HG03045 (cell line): Measurements from ENCODE around the gene VEZT.

Experiments
- ATAC-seq: cut with Tn5 transposase; IDR thresholded peaks from one replicate; pipeline ENCODE4 v1.9.1; 2021; ENCODE audit warnings: mild to moderate bottlenecking, moderate library complexity; ENCODE audit not compliant: unreplicated experiment

The VEZT gene

DNA sequence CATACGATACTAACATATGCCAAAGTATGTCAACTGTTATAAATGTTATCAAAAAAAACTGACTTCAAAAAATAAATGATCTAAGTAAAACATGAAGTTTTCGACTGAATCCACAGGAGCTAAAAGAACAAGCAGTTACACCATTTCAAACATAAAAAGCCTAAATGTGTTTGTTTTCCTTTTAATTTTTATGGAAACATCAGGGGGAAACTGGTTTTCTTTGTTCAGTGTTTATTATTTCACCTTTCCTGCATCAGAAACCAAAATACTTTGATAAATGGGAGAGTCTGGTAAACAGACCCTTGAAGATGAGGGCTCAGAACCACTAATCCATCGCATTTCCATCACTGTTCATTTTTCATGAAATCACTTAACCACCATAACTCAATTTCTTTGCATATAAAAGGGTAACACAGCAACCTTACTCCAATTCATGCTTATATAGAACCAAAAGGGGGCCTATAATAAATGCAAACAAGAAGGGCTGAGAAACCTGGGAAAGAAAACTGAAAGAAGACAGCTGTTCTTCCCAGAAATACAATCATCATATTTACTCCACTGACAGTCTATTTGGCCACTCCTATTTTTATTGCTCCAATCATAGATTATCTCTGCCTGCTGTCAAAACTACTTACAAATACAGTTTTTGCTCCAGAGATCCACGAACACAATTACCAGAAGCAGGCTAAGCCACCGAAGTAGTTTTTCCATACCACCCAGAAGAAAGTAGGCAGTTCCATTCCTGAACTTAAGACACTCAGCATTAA, 17.3 kb upstream of the VEZT start:
- no peak for ATAC-seq

- ATAC-seq, result no peak
Observed at GRCh38 chr12:95201056-95201670, 16.4 kb upstream of the VEZT start.

- no peak for ATAC-seq
Observed at GRCh38 chr12:95202691-95203486, 14.7 kb upstream of the VEZT start.

- ATAC-seq, result no peak
Observed at GRCh38 chr12:95203487-95204030, 14.0 kb upstream of the VEZT start.

GRCh38 chr12:95204141-95204866, 13.3 kb upstream of the VEZT start:
- no peak for ATAC-seq

DNA sequence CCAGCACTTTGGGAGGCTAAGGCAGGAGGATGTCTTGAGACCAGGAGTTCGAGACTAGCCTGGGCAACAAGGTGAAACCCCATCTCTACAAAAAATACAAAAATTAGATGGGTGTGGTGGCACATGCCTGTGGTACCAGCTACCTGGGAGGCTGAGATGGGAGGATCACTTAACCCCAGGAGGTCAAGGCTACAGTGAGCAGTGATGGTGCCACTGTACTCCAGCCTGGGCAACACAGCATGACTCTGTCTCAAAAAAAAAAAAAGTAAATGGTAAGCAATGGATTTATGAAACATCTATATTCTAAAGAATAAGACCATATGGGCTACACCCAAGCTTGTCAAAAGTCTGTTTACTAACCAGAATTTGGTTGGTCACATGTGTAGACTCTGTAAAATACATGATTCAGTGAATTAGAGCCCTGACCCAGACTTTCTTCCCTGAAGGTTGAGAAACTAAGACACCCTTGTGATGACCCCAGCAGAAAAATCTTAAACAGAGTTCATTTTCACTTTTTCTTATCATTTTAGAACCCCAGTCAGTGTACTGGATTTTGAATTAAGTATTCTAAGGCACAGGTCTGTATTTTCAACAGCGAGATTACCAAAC, 12.5 kb upstream of the VEZT start:
- no peak for ATAC-seq

DNA sequence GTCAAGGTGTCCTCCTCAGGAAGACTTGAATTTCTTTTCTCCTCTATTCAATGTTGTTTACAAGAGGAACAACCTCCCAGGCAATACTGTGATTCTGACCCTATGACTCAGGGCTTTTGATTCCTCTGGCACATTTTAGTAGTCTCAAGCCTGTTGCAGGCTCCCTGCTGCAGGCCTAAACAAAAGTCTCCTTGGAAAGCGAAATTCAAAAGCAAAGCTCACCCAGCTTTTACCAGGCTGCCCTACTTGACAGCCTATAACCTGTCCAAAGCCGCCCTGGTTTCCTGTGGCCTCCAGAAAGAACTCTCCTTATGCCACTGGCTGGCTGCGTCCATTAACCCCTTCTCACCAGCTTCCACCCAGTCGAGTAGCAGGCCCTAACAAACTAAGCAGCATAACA, 11.9 kb upstream of the VEZT start:
- no peak for ATAC-seq

- ATAC-seq, result no peak
Observed at GRCh38 chr12:95206916-95207315, 10.7 kb upstream of the VEZT start.

DNA sequence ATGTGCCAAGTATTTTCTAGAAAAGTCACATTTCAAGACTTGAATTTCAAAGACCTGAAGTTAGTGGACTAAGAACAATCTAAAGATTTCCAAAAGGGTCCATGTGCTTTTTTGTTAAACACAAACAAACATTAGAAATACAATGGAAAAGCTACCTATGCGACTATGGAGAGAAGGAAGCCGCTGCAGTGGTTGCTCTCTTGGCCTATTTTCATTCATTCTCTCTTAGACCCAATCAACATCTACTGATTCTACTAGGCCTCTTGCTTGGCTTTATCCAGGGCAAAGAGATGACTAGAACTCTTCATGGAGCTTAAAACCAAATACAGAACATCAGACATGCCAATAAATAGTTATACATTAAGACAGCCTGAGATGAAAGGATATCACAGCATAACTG, 10.2 kb upstream of the VEZT start:
- no peak for ATAC-seq

- ATAC-seq, result no peak
Observed at GRCh38 chr12:95208678-95209077, 8.9 kb upstream of the VEZT start.

GRCh38 chr12:95212586-95212985, 5.0 kb upstream of the VEZT start:
- no peak for ATAC-seq

DNA sequence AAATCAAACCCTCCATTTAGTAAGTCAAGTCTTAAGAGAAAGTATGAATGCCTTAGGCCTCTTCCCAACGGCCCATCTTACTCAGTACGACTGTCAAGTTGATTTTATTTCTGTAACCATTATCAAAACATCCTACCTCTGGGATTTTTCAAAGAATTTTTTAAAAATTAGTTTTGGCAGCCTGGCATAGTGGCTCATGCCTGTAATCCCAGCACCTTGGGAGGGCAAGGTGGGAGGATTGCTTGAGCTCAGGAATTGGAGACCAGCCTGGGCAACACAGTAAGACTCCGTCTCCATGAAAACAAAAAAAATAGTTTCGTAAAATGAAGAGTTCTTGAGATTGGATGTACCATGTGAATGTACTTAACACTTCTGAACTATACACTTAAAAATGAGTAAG, 4.5 kb upstream of the VEZT start:
- ATAC-seq, result no peak

GRCh38 chr12:95213928-95214327, 3.7 kb upstream of the VEZT start:
- ATAC-seq, result no peak

- no peak for ATAC-seq
Observed at GRCh38 chr12:95214466-95214865, 3.1 kb upstream of the VEZT start.

GRCh38 chr12:95215949-95216348, 1.7 kb upstream of the VEZT start:
- ATAC-seq, result no peak

GRCh38 chr12:95216711-95217376, 763 bp upstream of the VEZT start:
- ATAC-seq, result peak; percentile 30

- ATAC-seq, result no peak
Observed at GRCh38 chr12:95218150-95219133, 835 bp downstream of the VEZT start.

DNA sequence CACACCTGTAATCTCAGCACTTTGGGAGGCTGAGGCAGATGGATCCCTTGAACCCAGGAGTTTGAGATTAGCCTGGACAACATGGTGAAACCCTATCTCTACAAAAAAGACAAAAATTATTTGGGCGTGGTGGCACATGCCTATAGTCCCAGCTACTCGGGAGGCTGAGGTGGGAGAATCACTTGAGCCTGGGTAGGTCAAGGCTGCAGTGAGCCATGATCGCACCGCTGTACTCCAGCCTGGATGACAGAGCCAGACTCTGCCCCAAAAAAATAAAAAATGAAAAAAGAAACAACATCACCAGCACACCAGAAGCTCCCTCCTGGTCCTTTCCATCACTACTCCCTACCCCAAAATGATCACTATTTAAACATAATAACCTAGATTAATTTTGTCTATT, 2.6 kb downstream of the VEZT start:
- ATAC-seq, result no peak

DNA sequence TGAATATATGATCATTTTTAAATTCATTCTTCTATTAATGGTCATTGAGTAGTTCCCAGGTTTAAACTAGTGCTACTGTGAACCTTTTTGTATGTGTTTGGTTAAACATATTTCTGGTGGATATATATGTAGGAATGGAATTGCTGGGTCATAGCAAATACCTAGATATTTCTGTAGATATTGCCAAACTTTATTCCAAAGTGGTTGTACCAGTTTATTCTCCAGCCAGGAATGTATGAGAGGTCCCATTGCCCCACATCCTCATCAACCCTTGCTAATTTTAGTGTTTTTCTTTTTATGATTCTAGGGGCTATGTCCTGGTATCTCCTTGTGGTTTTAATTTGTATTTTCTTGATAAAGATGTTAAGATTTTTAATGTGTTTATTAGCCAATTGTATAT, 3.1 kb downstream of the VEZT start:
- no peak for ATAC-seq
